Small intestine (tissue), 7 donors: ENCODE data around the gene TMEM192. TPM values are rescaled to one million over a fixed set of nuclear protein-coding genes. Genes with fewer than 3 reads are reported as not detected.
"Not testable (repeated sequence)": the region's sequence is repeated elsewhere in the genome, so short reads cannot be mapped to it uniquely, and the experiment has no call there.

Experiments used
- DNase-seq, 2 donors: peaks; one replicate each; pipeline versions ENCODE4 v3.0.0 to v3.0.0-alpha.2; 2013
- FAIRE-seq: peaks from 2 replicates; lab custom pipeline; 2012; peaks lifted over from hg19 to GRCh38; lab: Jason Lieb, UNC
- H3K27ac ChIP-seq, 3 donors: one replicate each; pipeline ENCODE4 v1.5.1; 2013; ENCODE audit warnings: low read length in 2 of 3, mild to moderate bottlenecking in 2 of 3, control low read depth in 1 of 3, inconsistent platforms in 1 of 3, low read depth in 1 of 3, moderate library complexity in 1 of 3
- H3K27me3 ChIP-seq, 3 donors: one replicate each; pipeline ENCODE4 v1.6.1; 2013; ENCODE audit warnings: low read length in 3 of 3, inconsistent platforms in 1 of 3; ENCODE audit not compliant: control insufficient read depth in 3 of 3, insufficient read depth in 3 of 3
- H3K36me3 ChIP-seq, 3 donors: one replicate each; pipeline ENCODE4 v1.6.1; 2013; ENCODE audit warnings: low read length in 3 of 3, inconsistent platforms in 1 of 3, low read depth in 1 of 3, mild to moderate bottlenecking in 1 of 3, moderate library complexity in 1 of 3; ENCODE audit not compliant: control insufficient read depth in 3 of 3, insufficient read depth in 2 of 3
- H3K4me1 ChIP-seq, 3 donors: one replicate each; pipeline ENCODE4 v1.6.1; 2013; ENCODE audit warnings: low read length in 2 of 3, inconsistent platforms in 1 of 3, low read depth in 1 of 3, mild to moderate bottlenecking in 1 of 3, moderate library complexity in 1 of 3; ENCODE audit not compliant: control insufficient read depth in 3 of 3, insufficient read depth in 2 of 3
- H3K4me3 ChIP-seq, 3 donors: one replicate each; pipeline ENCODE4 v1.5.1; 2013; ENCODE audit warnings: low read length in 3 of 3, control low read depth in 1 of 3, inconsistent platforms in 1 of 3, low read depth in 1 of 3, mild to moderate bottlenecking in 1 of 3, moderate library complexity in 1 of 3
- H3K9me3 ChIP-seq, 2 donors: one replicate each; pipeline ENCODE4 v1.6.1; 2013; ENCODE audit warnings: low read depth in 1 of 2, low read length in 1 of 2; ENCODE audit not compliant: control insufficient read depth in 2 of 2, insufficient read depth in 1 of 2
- WGBS, 3 donors: extraction: QIAGEN DNeasy Blood & Tissue Kit; methylation state at CpG; one replicate each; pipeline ENCODE4 v1.1.7; 2013; 5-methylcytosine and 5-hydroxymethylcytosine counted together
- polyA plus RNA-seq, 4 donors: library from polyadenylated mRNA; stranded (reverse) in 3 of 4; unstranded in 1 of 4; fragments of 200-250 nt in 3 of 4; fragments of 120-200 nt in 1 of 4; gene quantifications; one replicate each; pipeline versions ENCODE4 v1.2.1 to v1.2.3, GENCODE V29; 2013
- donor health status: healthy with polysubstance abuse.
- donor health status: control.
- donor health status: control.
- donor health status: Bipolar disorder and iron deficiency.
- donor health status: healthy.

Gene TMEM192
- polyA plus RNA-seq, 4 donors: 4.0 to 37.4 (median 8.9) TPM

DNA sequence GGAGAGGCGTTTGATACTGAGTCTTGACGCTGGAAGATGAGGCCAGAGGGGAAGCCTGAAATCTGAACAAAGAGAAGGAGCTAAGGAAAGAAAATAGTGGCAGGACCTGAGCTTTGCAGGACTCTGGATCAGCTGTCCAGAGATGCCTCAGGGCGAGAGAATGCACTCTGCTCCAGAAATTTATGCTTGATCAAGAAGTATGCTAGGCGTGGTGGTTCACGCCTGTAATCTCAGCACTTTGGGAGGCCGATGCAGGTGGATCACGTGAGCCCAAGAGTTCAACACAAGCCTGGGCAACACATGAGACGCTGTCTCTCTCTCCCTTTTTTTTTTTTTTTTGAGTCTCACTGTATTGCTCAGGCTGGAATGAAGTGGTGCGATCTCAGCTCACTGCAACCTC is 57.1 kb downstream of the TMEM192 start:
- Histone ChIP-seq H3K27ac (no peak overlapping the region), H3K36me3 (no peaks in the 10 kb centered on the region), H3K9me3 (no peaks in the 10 kb centered on the region), H3K27me3 (no peaks in the 10 kb centered on the region), H3K4me3 (no peak overlapping the region), H3K4me1 (peaks cover 0 to 4% (median 0%) of the 10 kb centered on the region in 3 donors)
- no peak for FAIRE-seq
- no peak for DNase-seq
- 81 to 90% (median 84%) methylated on average over 9 of the region's 9 CpGs for whole genome bisulfite sequencing, 3 donors

DNA sequence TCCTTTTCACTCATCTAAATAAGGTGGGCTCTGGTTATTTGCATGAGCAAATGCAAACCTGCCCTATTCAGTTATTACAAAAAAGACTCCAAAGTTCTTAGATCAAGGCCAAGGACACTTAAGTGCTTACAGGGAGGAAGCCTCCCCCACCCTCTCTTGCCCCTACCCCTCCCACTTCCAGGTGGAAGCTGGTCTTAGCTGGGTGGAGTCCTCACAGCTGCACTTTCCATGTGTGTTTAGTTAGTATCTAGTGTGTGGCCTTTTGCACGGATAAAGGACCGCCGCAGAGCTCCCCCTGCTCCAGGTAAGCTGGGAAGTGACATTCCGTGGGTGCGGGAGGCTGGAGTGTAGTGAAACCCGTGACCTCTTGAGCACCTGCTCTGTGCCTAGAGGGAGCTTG is 59.0 kb downstream of the TMEM192 start, which contains the start of gene TRIM75:
TRIM75 (plus strand) TSS at position 222 of the 400 bp plus-strand sequence. CDS start 5,282 bp downstream, outside the sequence.
- FAIRE-seq (no peak), DNase-seq (peak in 1 of 2 donors; percentile 9)
- Histone ChIP-seq H3K27ac (no peak within 1 kb of the TSS), H3K27me3 (no peaks in the 10 kb centered on the region), H3K4me1 (peaks cover 0 to 4% (median 0%) of the 10 kb centered on the region in 3 donors), H3K9me3 (no peaks in the 10 kb centered on the region), H3K4me3 (no peak within 1 kb of the TSS), H3K36me3 (no peaks in the 10 kb centered on the region)
- WGBS, 3 donors: 63 to 73% (median 67%) methylated on average over 6 of the region's 6 CpGs

DNA sequence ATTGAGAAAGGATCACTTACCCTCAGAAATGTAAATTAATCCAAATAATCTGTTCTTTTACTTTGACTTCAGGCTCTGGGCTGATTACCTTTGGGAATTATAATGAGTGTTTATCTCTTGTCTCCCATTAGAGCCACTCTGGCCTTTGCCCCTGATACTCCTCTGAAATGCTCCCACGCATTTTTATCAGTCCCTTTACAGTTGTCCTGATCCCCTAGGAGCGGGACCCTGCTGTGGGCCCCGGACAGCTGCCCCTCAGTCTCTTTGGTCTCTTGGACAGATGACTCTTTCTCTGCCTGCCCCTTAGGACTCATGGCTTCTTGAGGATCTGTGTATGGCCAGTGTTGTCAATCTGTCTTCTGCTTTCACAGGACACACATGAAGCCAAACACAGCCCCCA is 60.0 kb downstream of the TMEM192 start:
- FAIRE-seq: no peak
- Histone ChIP-seq H3K27ac (no peak overlapping the region), H3K36me3 (no peaks in the 10 kb centered on the region), H3K27me3 (no peaks in the 10 kb centered on the region), H3K4me1 (peaks cover 0 to 4% (median 0%) of the 10 kb centered on the region in 3 donors), H3K4me3 (no peak overlapping the region), H3K9me3 (no peaks in the 10 kb centered on the region)
- DNase-seq: peak in 1 of 2 donors; percentile 14
- 15 to 47% (median 40%) methylated on average over 3 of the region's 3 CpGs for WGBS, 3 donors

DNA sequence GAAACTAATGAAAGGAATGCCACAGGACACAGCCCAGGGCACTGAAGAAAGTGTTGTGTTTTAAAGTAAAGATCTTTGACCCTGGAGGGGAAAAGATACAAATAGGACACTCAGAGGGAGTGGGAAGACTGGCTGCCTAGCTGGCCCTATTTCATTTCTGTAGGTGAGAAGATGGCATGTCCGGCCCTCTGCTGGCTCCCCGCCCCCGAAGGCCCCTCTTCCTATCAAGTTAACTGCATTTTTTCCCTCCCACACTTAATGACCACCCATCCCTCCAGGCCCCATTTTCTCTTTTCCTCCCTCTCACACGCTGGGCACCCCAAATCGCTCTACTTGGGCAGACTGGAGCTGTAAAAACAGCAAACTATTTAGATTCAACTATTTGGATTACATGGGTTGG is 64.5 kb downstream of the TMEM192 start:
- Histone ChIP-seq H3K4me1 (peaks cover 0 to 4% (median 0%) of the 10 kb centered on the region in 3 donors), H3K27ac (no peak overlapping the region), H3K36me3 (no peaks in the 10 kb centered on the region), H3K4me3 (no peak overlapping the region), H3K27me3 (no peaks in the 10 kb centered on the region), H3K9me3 (no peaks in the 10 kb centered on the region)
- FAIRE-seq (no peak), DNase-seq (no peak)
- 67 to 87% (median 72%) methylated on average over 5 of the region's 5 CpGs for WGBS, 3 donors

DNA sequence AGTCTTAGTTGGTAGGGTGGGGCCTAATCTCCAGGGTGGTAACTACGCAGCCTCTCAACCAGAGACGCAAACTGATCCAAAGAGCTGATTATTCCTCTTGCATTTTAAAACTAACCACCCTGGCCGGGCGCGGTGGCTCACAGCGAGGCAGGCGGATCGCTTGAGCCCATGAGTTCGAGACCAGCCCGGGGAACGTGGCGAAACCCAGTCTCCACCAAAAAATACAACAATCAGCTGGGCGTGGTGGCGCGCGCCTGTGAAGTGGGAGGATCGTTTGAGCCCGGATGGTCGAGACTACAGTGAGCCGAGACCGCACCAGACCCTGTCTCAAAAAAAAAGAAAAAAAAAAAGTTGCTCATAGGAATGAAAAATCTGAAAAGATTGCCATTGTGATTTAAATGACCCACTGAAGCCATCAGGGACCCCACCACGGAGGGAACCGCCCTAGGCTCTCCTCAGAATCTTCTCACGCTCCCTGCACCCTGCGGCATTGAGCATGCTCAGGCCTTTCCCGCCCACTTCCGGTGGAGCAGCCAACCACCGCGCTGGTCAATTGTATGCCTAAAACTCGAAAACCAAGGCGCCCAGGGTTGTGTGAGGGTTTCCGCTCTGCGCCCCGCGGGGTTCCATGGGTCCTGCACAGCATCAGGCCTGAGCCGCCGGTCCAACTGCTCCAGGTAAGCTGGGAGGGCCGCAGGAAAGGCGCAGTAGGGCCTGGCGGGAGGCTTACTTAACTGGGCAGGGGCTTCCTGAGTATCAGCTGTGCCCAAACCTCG is 81.0 kb downstream of the TMEM192 start, which contains the start of gene TRIM60:
TRIM60 (plus strand) TSS at position 564 of the 776 bp plus-strand sequence. CDS start 8,074 bp downstream, outside the sequence.
- Histone ChIP-seq H3K27ac (no peak within 1 kb of the TSS), H3K9me3 (peaks cover 0 to 3% of the 10 kb centered on the region in 2 donors), H3K4me3 (no peak within 1 kb of the TSS), H3K27me3 (no peaks in the 10 kb centered on the region), H3K36me3 (no peaks in the 10 kb centered on the region), H3K4me1 (no peaks in the 10 kb centered on the region)
- FAIRE-seq (no peak), DNase-seq (no peak)
- WGBS, 3 donors: 94 to 95% (median 94%) methylated on average over 41 of the region's 41 CpGs

DNA sequence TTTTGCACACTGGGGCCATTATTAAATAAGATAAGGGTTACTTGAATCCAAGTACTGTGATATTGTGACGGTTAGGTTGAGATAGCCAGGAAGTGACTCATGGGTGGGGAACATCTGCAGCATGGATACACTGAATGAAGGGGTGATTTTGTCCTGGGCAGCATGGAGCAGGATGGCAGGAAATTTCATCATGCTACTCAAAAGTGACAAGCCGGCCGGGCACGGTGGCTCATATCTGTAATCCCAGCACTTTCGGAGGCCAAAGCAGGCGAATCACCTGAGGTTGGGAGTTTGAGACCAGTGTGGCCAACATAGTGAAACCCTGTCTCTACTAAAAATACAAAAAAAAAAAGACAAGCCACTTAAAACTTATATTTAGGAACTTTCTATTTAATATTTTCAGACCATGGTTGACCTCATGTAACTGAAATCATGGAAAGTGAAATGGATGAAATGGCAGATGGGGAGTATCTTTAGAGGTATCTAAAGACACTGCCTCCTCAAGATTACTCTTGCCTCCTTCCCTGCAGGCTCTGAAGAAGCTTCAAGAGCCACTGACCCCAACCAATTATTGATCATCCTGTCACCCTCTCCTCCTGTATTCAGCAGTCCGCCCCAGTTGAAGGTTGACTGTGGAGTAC is 84.8 kb downstream of the TMEM192 start:
- 82 to 84% (median 83%) methylated on average over 7 of the region's 7 CpGs for WGBS, 3 donors
- DNase-seq (no peak), FAIRE-seq (no peak)
- no peak overlapping the region for H3K4me3 ChIP-seq
- H3K9me3 ChIP-seq: peaks cover 0 to 3% of the 10 kb centered on the region in 2 donors
- H3K36me3 ChIP-seq: no peaks in the 10 kb centered on the region
- H3K27me3 ChIP-seq: no peaks in the 10 kb centered on the region
- H3K27ac ChIP-seq: no peak overlapping the region
- no peaks in the 10 kb centered on the region for H3K4me1 ChIP-seq

DNA sequence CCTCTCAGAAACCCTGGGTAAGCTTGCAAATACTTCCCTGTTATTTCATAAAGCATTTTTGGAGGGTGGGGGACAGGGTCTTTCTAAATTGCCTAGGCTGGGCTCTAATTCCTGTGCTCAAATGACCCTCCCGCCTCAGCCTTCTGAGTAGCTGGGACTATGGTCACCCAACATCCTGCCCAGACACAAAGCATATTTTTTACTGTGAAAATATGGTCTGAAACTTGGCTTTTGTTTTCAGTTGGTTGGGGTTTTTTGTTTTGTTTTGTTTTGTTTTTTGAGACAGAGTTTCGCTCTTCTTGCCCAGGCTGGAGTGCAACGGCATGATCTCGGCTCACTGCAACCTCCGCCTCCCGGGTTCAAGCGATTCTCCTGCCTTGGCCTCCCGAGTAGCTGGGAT is 86.9 kb downstream of the TMEM192 start:
- H3K36me3 ChIP-seq, H3K4me1 ChIP-seq, H3K27me3 ChIP-seq, H3K27ac ChIP-seq, FAIRE-seq, DNase-seq, H3K4me3 ChIP-seq, H3K9me3 ChIP-seq: not testable (repeated sequence)
- 90 to 94% (median 92%) methylated on average over 8 of the region's 8 CpGs for WGBS, 3 donors
